ENCODE measurements around the gene TRAF4.

DNA sequence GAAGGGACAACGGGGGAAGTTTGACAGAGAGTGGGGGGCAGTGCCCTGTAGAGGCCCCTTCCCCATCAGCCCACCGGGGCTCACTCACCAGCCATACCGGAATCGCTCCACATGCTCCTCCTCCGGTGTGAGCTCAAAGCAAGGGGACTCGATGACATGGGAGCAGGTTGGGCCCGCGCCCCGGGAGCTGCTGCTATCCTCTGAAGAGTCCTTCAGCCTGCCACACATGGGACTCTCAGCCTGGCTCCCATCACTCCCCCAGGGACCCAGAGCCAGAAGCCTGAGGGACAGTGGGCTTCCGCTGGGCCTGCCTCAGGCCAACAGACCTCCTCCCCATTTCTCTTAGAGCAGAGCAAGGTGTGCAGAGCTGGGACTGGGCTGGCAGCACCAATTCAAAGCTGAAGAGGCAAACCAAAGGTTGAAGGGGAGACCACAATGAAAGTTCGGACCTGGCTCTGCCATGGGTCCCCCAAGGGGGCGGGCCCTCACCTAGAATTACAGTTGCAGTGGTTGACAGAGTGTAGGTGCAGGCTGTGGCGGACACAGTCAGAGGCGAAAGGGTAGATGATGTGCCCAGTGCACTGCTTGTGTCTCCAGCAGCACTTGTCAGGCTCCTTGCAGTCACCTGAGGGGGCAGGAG lies 39.5 kb upstream of the TRAF4 start:
- TF ChIP-seq, protein P1, sequence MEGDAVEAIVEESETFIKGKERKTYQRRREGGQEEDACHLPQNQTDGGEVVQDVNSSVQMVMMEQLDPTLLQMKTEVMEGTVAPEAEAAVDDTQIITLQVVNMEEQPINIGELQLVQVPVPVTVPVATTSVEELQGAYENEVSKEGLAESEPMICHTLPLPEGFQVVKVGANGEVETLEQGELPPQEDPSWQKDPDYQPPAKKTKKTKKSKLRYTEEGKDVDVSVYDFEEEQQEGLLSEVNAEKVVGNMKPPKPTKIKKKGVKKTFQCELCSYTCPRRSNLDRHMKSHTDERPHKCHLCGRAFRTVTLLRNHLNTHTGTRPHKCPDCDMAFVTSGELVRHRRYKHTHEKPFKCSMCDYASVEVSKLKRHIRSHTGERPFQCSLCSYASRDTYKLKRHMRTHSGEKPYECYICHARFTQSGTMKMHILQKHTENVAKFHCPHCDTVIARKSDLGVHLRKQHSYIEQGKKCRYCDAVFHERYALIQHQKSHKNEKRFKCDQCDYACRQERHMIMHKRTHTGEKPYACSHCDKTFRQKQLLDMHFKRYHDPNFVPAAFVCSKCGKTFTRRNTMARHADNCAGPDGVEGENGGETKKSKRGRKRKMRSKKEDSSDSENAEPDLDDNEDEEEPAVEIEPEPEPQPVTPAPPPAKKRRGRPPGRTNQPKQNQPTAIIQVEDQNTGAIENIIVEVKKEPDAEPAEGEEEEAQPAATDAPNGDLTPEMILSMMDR (optimal IDR thresholded peaks at IDR 0.05 in 1 of 3, IDR thresholded peaks at IDR 0.05 in 1 of 3, conservative IDR thresholded peaks at IDR 0.05 in 1 of 3; ENCODE audit: extremely low read depth in 1 of 3, insufficient read depth in 2 of 3, low read length in 3 of 3): no peak
- no peak for TF ChIP-seq EZH2 (IDR thresholded peaks at IDR 0.05; ENCODE audit: low read length)
